Measurements from ENCODE around the gene ZBTB22. TPM values are rescaled to one million over a fixed set of nuclear protein-coding genes. Genes with fewer than 3 reads are reported as not detected.

Gene ZBTB22
- polyA plus RNA-seq, 1 donor (not counting 4 experiments of a cell fraction or from before 2014, with no cell fraction given): 6.5 TPM

- dilution Hi-C loops (cut with MboI; ENCODE audit: extremely low pct_ligation_motif_present, low sequenced_read_pairs): no loop called here
- Histone ChIP-seq H3K9me1 (ENCODE audit: control insufficient read depth, extremely low read depth, insufficient read depth, low read length) (no peaks in the 10 kb centered on the region), H3K9me3 (ENCODE audit: control insufficient read depth, low read depth, low read length) (no peaks in the 10 kb centered on the region), H2AFZ (ENCODE audit: control insufficient read depth, low read length) (peak overlapping the region; percentile 5), H3K4me1 (ENCODE audit: control insufficient read depth, extremely low read depth, insufficient read depth, low read length) (peaks cover 31% of the 10 kb centered on the region), H3K27me3 (ENCODE audit: control insufficient read depth, extremely low read depth, insufficient read depth, low read length) (no peaks in the 10 kb centered on the region), H3K4me2 (ENCODE audit: control insufficient read depth, extremely low read depth, insufficient read depth, low read depth, low read length) (peak overlapping the region; percentile 76), H3K27ac (ENCODE audit: control insufficient read depth, insufficient read depth, low read length) (peak overlapping the region; percentile 96), H3K79me2 (ENCODE audit: control insufficient read depth, insufficient read depth, low read length) (peaks cover 52% of the 10 kb centered on the region), H3K9ac (ENCODE audit: control insufficient read depth, extremely low read depth, insufficient read depth, low read length) (peak overlapping the region; percentile 99), H3K36me3 (ENCODE audit: control insufficient read depth in 2 of 2, extremely low read depth in 1 of 2, insufficient read depth in 2 of 2, low read length in 2 of 2) (peaks cover 22% of the 10 kb centered on the region in 2 experiments), H4K20me1 (ENCODE audit: control insufficient read depth, extremely low read depth, insufficient read depth, low read length) (no peaks in the 10 kb centered on the region), H3K4me3 (ENCODE audit: control insufficient read depth in 2 of 3, extremely low read depth in 1 of 3, insufficient read depth in 2 of 3, low read depth in 1 of 3, low read length in 3 of 3) (peak overlapping the region; percentile 69 to 95 (median 95))
- DNase-seq (ENCODE audit: low read depth, low spot score) (no peak), FAIRE-seq (no peak)
- TF ChIP-seq EZH2 (IDR thresholded peaks at IDR 0.05; ENCODE audit: low read length): no peak
- TF ChIP-seq CTCF (optimal IDR thresholded peaks at IDR 0.05 in 1 of 3, IDR thresholded peaks at IDR 0.05 in 1 of 3, conservative IDR thresholded peaks at IDR 0.05 in 1 of 3; ENCODE audit: extremely low read depth in 1 of 3, insufficient read depth in 2 of 3, low read length in 3 of 3): no peak
Measured at GRCh38 chr6:33314943-33315792, 2.4 kb downstream of the ZBTB22 start.

DNA sequence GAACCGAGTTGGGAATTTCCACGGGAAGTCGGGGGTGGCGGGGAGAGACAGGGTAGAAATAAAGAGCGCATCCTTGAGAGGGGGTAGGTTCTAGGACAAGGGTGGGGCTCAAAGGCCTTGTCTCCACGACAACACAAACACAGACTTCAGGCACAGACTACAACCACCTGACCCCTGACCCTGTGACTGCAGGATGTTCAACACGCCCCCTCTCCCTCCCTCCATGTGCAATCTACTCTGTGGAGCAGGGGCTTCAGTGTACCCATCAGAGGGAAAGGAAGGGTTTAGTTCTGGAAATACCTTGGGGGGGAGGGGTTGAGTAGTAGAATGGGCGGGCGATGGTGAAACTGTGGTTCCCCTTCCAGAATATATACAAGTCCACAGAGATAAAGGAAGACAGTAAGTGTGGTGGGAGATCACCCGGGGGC lies 3.0 kb downstream of the ZBTB22 start:
- H3K79me2 ChIP-seq (ENCODE audit: control insufficient read depth, insufficient read depth, low read length): peaks cover 51% of the 10 kb centered on the region
- no peak for DNase-seq (ENCODE audit: low read depth, low spot score)

More for the DNA sequence above, 3.0 kb downstream of the ZBTB22 start:
- Histone ChIP-seq H3K36me3 (ENCODE audit: control insufficient read depth in 2 of 2, extremely low read depth in 1 of 2, insufficient read depth in 2 of 2, low read length in 2 of 2) (peaks cover 16 to 17% of the 10 kb centered on the region in 2 experiments), H3K9ac (ENCODE audit: control insufficient read depth, extremely low read depth, insufficient read depth, low read length) (peak overlapping the region; percentile 99), H3K27me3 (ENCODE audit: control insufficient read depth, extremely low read depth, insufficient read depth, low read length) (no peaks in the 10 kb centered on the region), H4K20me1 (ENCODE audit: control insufficient read depth, extremely low read depth, insufficient read depth, low read length) (no peaks in the 10 kb centered on the region), H2AFZ (ENCODE audit: control insufficient read depth, low read length) (peak overlapping the region; percentile 5), H3K4me1 (ENCODE audit: control insufficient read depth, extremely low read depth, insufficient read depth, low read length) (peaks cover 26% of the 10 kb centered on the region), H3K9me1 (ENCODE audit: control insufficient read depth, extremely low read depth, insufficient read depth, low read length) (no peaks in the 10 kb centered on the region), H3K4me2 (ENCODE audit: control insufficient read depth, extremely low read depth, insufficient read depth, low read depth, low read length) (peak overlapping the region; percentile 76), H3K9me3 (ENCODE audit: control insufficient read depth, low read depth, low read length) (no peaks in the 10 kb centered on the region), H3K4me3 (ENCODE audit: control insufficient read depth in 2 of 3, extremely low read depth in 1 of 3, insufficient read depth in 2 of 3, low read depth in 1 of 3, low read length in 3 of 3) (peak overlapping the region; percentile 69 to 95 (median 95)), H3K27ac (ENCODE audit: control insufficient read depth, insufficient read depth, low read length) (peak overlapping the region; percentile 96)
- TF ChIP-seq CTCF (optimal IDR thresholded peaks at IDR 0.05 in 1 of 3, IDR thresholded peaks at IDR 0.05 in 1 of 3, conservative IDR thresholded peaks at IDR 0.05 in 1 of 3; ENCODE audit: extremely low read depth in 1 of 3, insufficient read depth in 2 of 3, low read length in 3 of 3) (no peak), EZH2 (IDR thresholded peaks at IDR 0.05; ENCODE audit: low read length) (no peak)
- no peak for FAIRE-seq
- dilution Hi-C loops (cut with MboI; ENCODE audit: extremely low pct_ligation_motif_present, low sequenced_read_pairs): no loop called here
